K562 (cell line): ENCODE data around the gene SLC9A3. TPM values are rescaled to one million over a fixed set of nuclear protein-coding genes. Genes with fewer than 3 reads are reported as not detected.

Experiments
- ATAC-seq: fragments of 200-7000 bp; cut with Tn5 transposase; 3 replicates; pipeline ENCODE4 v1.9.1; 2020; ENCODE audit warnings: moderate library complexity
- BruUV-seq: library from RNA; stranded (reverse); fragments of 400-500 nt; replicated peaks from 2 replicates; lab custom pipeline; 2021; lab: Mats Ljungman, UMichigan
- CTCF ChIA-PET: fragments of 300-600 bp; formaldehyde crosslinking; extraction: SDS; loops from one replicate; lab custom pipeline; 2021; ENCODE audit warnings: low intra/inter-chr PET ratio; lab: Yijun Ruan, JAX
- POLR2A ChIA-PET: fragments of 300-600, 350-650 bp; sonication (Branson Sonifier 250); formaldehyde crosslinking; extraction: SDS; loops from one replicate; lab custom pipeline; 2021; ENCODE audit warnings: antibody characterized with exemption, inconsistent platforms; lab: Yijun Ruan, JAX
- DNase-seq, 4 experiments: peaks; one replicate each; pipeline versions ENCODE4 v3.0.0 to v3.0.0-alpha.2; 2011 to 2018; ENCODE audit warnings: low spot score in 3 of 4, mixed read lengths in 3 of 4; ENCODE audit errors: extremely low read depth in 1 of 4
- FAIRE-seq: peaks from 2 replicates; lab custom pipeline; 2011; peaks lifted over from hg19 to GRCh38; lab: Jason Lieb, UNC
- H2AFZ ChIP-seq: 2 replicates; pipeline ENCODE4 v1.6.0; 2011; ENCODE audit warnings: low read depth, low read length, control low read depth, inconsistent platforms
- H3K27ac ChIP-seq: fragments of 200-600 bp; 3 replicates; pipeline ENCODE4 v1.8.0; 2011; ENCODE audit warnings: low read depth, mild to moderate bottlenecking, control low read depth, inconsistent platforms, low read length, moderate library complexity, mixed read lengths; ENCODE audit errors: extremely low read depth
- H3K27me3 ChIP-seq, 2 experiments: fragments of 300-600 bp in 1 of 2; 2 replicates in 1 of 2; 3 replicates in 1 of 2; pipeline versions ENCODE4 v1.6.0 to v1.8.0; 2011; ENCODE audit warnings: inconsistent platforms in 2 of 2, low read length in 2 of 2, mild to moderate bottlenecking in 1 of 2, mixed read lengths in 1 of 2, moderate library complexity in 1 of 2; ENCODE audit not compliant: control insufficient read depth in 2 of 2, insufficient read depth in 2 of 2
- H3K36me3 ChIP-seq: fragments of 300-600 bp; 3 replicates; pipeline ENCODE4 v1.8.0; 2011; ENCODE audit warnings: mild to moderate bottlenecking, low read length, inconsistent platforms; ENCODE audit not compliant: control insufficient read depth, insufficient read depth
- H3K4me1 ChIP-seq, 2 experiments: fragments of 200-600 bp in 1 of 2; replicated peaks in 1 of 2; 2 replicates in 1 of 2; 3 replicates in 1 of 2; pipeline versions ENCODE4 v1.5.1 to v1.8.0; 2011; ENCODE audit warnings: inconsistent platforms in 2 of 2, low read length in 2 of 2, mild to moderate bottlenecking in 1 of 2, mixed read lengths in 1 of 2, moderate library complexity in 1 of 2; ENCODE audit not compliant: control insufficient read depth in 2 of 2, insufficient read depth in 2 of 2
- H3K4me2 ChIP-seq: 2 replicates; pipeline ENCODE4 v1.6.1; 2011; ENCODE audit warnings: low read length, control low read depth, inconsistent platforms, mixed read lengths; ENCODE audit not compliant: insufficient read depth
- H3K4me3 ChIP-seq: fragments of 200-600 bp; sonication (generic), shearing (Covaris generic); 2 replicates; pipeline ENCODE4 v1.5.1; 2016; ENCODE audit warnings: control low read depth, inconsistent platforms
- H3K79me2 ChIP-seq: fragments of 200-600 bp; 3 replicates; pipeline ENCODE4 v1.8.0; 2011; ENCODE audit warnings: low read length, inconsistent platforms; ENCODE audit not compliant: control insufficient read depth, insufficient read depth
- H3K9ac ChIP-seq, 2 experiments: 2 replicates each; pipeline versions ENCODE4 v1.6.0 to v1.6.1; 2011; ENCODE audit warnings: low read depth in 2 of 2, low read length in 2 of 2, control low read depth in 1 of 2, inconsistent platforms in 1 of 2, mild to moderate bottlenecking in 1 of 2, mixed read lengths in 1 of 2; ENCODE audit not compliant: insufficient read depth in 1 of 2
- H3K9me1 ChIP-seq: one replicate; pipeline ENCODE4 v1.6.0; 2011; ENCODE audit warnings: inconsistent platforms, mild to moderate bottlenecking, low read length, moderate library complexity; ENCODE audit not compliant: control insufficient read depth, insufficient read depth
- H3K9me3 ChIP-seq: replicated peaks from 2 replicates; pipeline ENCODE4 v1.5.1; 2011; ENCODE audit warnings: low read depth, low read length, inconsistent platforms; ENCODE audit not compliant: control insufficient read depth, insufficient read depth
- H4K20me1 ChIP-seq: replicated peaks from 2 replicates; pipeline ENCODE4 v1.6.1; 2011; ENCODE audit warnings: low read length, inconsistent platforms, mixed read lengths; ENCODE audit not compliant: control insufficient read depth, insufficient read depth
- ARID1B ChIP-seq: fragments of 450-650 bp; IDR thresholded peaks from 2 replicates; pipeline ENCODE4 v1.6.1; 2016; ENCODE audit warnings: antibody characterized with exemption, mild to moderate bottlenecking, inconsistent platforms
- E2F1 ChIP-seq: sonication (generic); formaldehyde crosslinking; IDR thresholded peaks from 2 replicates; pipeline ENCODE4 v1.8.1; 2023; ENCODE audit warnings: mild to moderate bottlenecking, missing genetic modification reagents, moderate library complexity
- ELK3 ChIP-seq: fragments of 450-650 bp; formaldehyde crosslinking; IDR thresholded peaks from 2 replicates; pipeline ENCODE4 v1.4.0; 2020; ENCODE audit warnings: mild to moderate bottlenecking
- GABPA ChIP-seq: fragments of 200-800 bp; sonication (Bioruptor generic); conservative IDR thresholded peaks from 2 replicates; pipeline ENCODE4 v1.6.1; 2016; ENCODE audit warnings: low read depth, missing genetic modification characterization, missing compliant biosample characterization
- HDAC2 ChIP-seq: fragments of 450-650 bp; IDR thresholded peaks from 2 replicates; pipeline ENCODE4 v1.6.1; 2016; ENCODE audit warnings: mild to moderate bottlenecking
- KLF6 ChIP-seq: fragments of 250-450 bp; sonication (Bioruptor Pico); IDR thresholded peaks from 2 replicates; pipeline ENCODE4 v1.4.0; 2020; ENCODE audit warnings: mild to moderate bottlenecking, moderate library complexity, borderline replicate concordance
- MAFK ChIP-seq: IDR thresholded peaks from 2 replicates; pipeline ENCODE4 v1.6.1; 2011; ENCODE audit warnings: low read length, improper control_type of control experiment
- PML ChIP-seq: IDR thresholded peaks from 2 replicates; pipeline ENCODE4 v1.6.1; 2012; ENCODE audit warnings: low read length, inconsistent platforms
- PYGO2 ChIP-seq: fragments of 450-650 bp; IDR thresholded peaks from 2 replicates; pipeline ENCODE4 v1.6.1; 2016; ENCODE audit warnings: mild to moderate bottlenecking, missing genetic modification characterization, moderate library complexity, missing compliant biosample characterization
- SMAD1 ChIP-seq: fragments of 150-350 bp; IDR thresholded peaks from 2 replicates; pipeline ENCODE4 v1.6.1; 2014; ENCODE audit warnings: low read length, low read depth; ENCODE audit not compliant: partially characterized antibody
- ZNF584 ChIP-seq: fragments of 200-800 bp; sonication (Bioruptor generic); IDR thresholded peaks from 2 replicates; pipeline ENCODE4 v1.6.1; 2016; ENCODE audit warnings: low read depth, mild to moderate bottlenecking, missing genetic modification characterization, missing compliant biosample characterization
- ZNF586 ChIP-seq: fragments of 450-650 bp; formaldehyde crosslinking; conservative IDR thresholded peaks from 2 replicates; pipeline ENCODE4 v1.4.0; 2020; ENCODE audit warnings: mild to moderate bottlenecking, moderate library complexity
- ZNF589 ChIP-seq: fragments of 200-800 bp; sonication (Bioruptor generic); IDR thresholded peaks from 2 replicates; pipeline ENCODE4 v1.6.1; 2016; ENCODE audit warnings: low read depth, missing genetic modification characterization, missing compliant biosample characterization
- ZSCAN29 ChIP-seq: fragments of 450-650 bp; IDR thresholded peaks from 2 replicates; pipeline ENCODE4 v1.6.1; 2017
- WGBS: fragments of 100-300 bp; shearing (Covaris generic); methylation state at CpG from one replicate; pipeline ENCODE4 v1.1.6; 2016; ENCODE audit warnings: low coverage, mixed read lengths; ENCODE audit not compliant: insufficient coverage; ENCODE audit errors: missing lambda C conversion rate; 5-methylcytosine and 5-hydroxymethylcytosine counted together
- in situ Hi-C: fragments of 300-500 bp; cut with MboI; formaldehyde crosslinking; loops from 4 replicates; pipeline ENCODE4 v1.15.0; 2018; ENCODE audit warnings: inconsistent platforms, mixed read lengths
- intact Hi-C: fragments of 100-400 bp; cut with micrococcal nuclease; formaldehyde crosslinking; loops from 2 replicates; pipeline ENCODE4 v1.14.2; 2022
- polyA plus RNA-seq, 8 experiments: library from polyadenylated mRNA; depleted of rRNA in 4 of 8; stranded (reverse) in 5 of 8; unstranded in 3 of 8; fragments of >200 nt; fragmentation: Nextera tagmentation in 2 of 8; fragmentation: Illumina TruSeq in 1 of 8; extraction: Ambion mirVana in 2 of 8; extraction: Trizol in 1 of 8; gene quantifications; 2 replicates each; pipeline versions ENCODE4 v1.2.1 to v1.2.3, GENCODE V29; 2011 to 2014; ENCODE audit warnings: inconsistent platforms in 1 of 8, missing spikeins in 1 of 8
- total RNA-seq, 7 experiments: library from RNA; depleted of rRNA in 6 of 7; stranded (reverse); fragments of >200 nt in 6 of 7; fragmentation: Illumina TruSeq in 2 of 7; extraction: Trizol in 2 of 7; gene quantifications; 2 replicates each; pipeline versions ENCODE4 v1.2.1 to v1.2.3, GENCODE V29; 2011 to 2021; ENCODE audit warnings: low replicate concordance in 1 of 7

SLC9A3 gene
- total and polyA plus RNA-seq, 9 of the 15 experiments (the other 6 are each of a cell fraction or from before 2014, with no cell fraction given) = 1.5 to 5.8 (median 3.7) TPM; not detected in 2

GRCh38 chr5:423233-423565 lies 101.0 kb downstream of the SLC9A3 start:
- Histone ChIP-seq H3K9ac (no peak overlapping the region), H2AFZ (no peak overlapping the region), H3K27me3 (peaks cover 4 to 55% of the 10 kb centered on the region in 2 experiments; a peak in 4 of 5 replicates), H3K27ac (no peak overlapping the region), H3K9me3 (no peaks in the 10 kb centered on the region), H3K4me1 (peaks cover 0 to 36% of the 10 kb centered on the region in 2 experiments; a peak in 2 of 5 replicates), H4K20me1 (no peaks in the 10 kb centered on the region), H3K4me2 (no peak overlapping the region), H3K4me3 (no peak overlapping the region), H3K36me3 (no peaks in the 10 kb centered on the region), H3K79me2 (no peaks in the 10 kb centered on the region), H3K9me1 (no peaks in the 10 kb centered on the region)
- no TSS peak for BruUV-seq
- in situ Hi-C loops = no loop called here
- ATAC-seq (no peak), DNase-seq (no peak), FAIRE-seq (no peak)
- ChIA-PET CTCF (no interaction called here), POLR2A (no interaction called here)
- WGBS = 33% methylated on average over 9 of the region's 9 CpGs
- intact Hi-C loops = no loop called here
- no peak for TF ChIP-seq ZNF586 (CRISPR knock-in tag)
- TF ChIP-seq ARID1B = no peak

- H3K27ac ChIP-seq = no peak overlapping the region
- FAIRE-seq = peak; percentile 67
- in situ Hi-C loops = no loop called here
- no peak for ATAC-seq
- peaks cover 4 to 49% of the 10 kb centered on the region in 2 experiments; a peak in 4 of 5 replicates for H3K27me3 ChIP-seq
- DNase-seq = no peak
- no peaks in the 10 kb centered on the region for H3K36me3 ChIP-seq
- 29% methylated on average over 32 of the region's 32 CpGs for WGBS
- POLR2A ChIA-PET = interaction anchor here (0.7 kb wide), 1 partner anchor 12 kb away, joined by 3 read pairs; no protein-coding TSS in a partner anchor
- no peak overlapping the region for H2AFZ ChIP-seq
- H3K4me1 ChIP-seq = peaks cover 0 to 34% of the 10 kb centered on the region in 2 experiments; a peak in 2 of 5 replicates
- H3K9me1 ChIP-seq = no peaks in the 10 kb centered on the region
- no peak overlapping the region for H3K4me3 ChIP-seq
- no peaks in the 10 kb centered on the region for H4K20me1 ChIP-seq
- H3K9ac ChIP-seq = no peak overlapping the region; a peak in 1 of 4 replicates
- no peaks in the 10 kb centered on the region for H3K79me2 ChIP-seq
- intact Hi-C loops = no loop called here
- no peaks in the 10 kb centered on the region for H3K9me3 ChIP-seq
- no TSS peak for BruUV-seq
- no peak overlapping the region for H3K4me2 ChIP-seq
- CTCF ChIA-PET = no interaction called here
- no peak for TF ChIP-seq PML
- TF ChIP-seq KLF6 (CRISPR knock-in tag) = no peak
- TF ChIP-seq HDAC2 = no peak
- TF ChIP-seq ELK3 (CRISPR knock-in tag) = no peak
- no peak for TF ChIP-seq SMAD1
- no peak for TF ChIP-seq E2F1
- TF ChIP-seq ZSCAN29 = no peak
- TF ChIP-seq PYGO2 (tag) = no peak
- TF ChIP-seq MAFK = no peak
- no peak for TF ChIP-seq ZNF584 (CRISPR knock-in tag)
- no peak for TF ChIP-seq GABPA (tag)
- TF ChIP-seq ZNF589 = no peak
Observed at GRCh38 chr5:422323-423232, 101.7 kb downstream of the SLC9A3 start.
